NCI-H2227 (cell line): ENCODE measurements around the gene CAPN5.
A peak's percentile ranks its signal among the peaks of the same experiment; 100 is the strongest.
"Not testable (repeated sequence)": the region's sequence is repeated elsewhere in the genome, so short reads cannot be mapped to it uniquely, and the experiment has no call there.

Experiments used
- DNase-seq: peaks from one replicate; lab custom pipeline; 2025; ENCODE audit not compliant: unreplicated experiment; lab: John Stamatoyannopoulos, UW

Gene CAPN5

DNA sequence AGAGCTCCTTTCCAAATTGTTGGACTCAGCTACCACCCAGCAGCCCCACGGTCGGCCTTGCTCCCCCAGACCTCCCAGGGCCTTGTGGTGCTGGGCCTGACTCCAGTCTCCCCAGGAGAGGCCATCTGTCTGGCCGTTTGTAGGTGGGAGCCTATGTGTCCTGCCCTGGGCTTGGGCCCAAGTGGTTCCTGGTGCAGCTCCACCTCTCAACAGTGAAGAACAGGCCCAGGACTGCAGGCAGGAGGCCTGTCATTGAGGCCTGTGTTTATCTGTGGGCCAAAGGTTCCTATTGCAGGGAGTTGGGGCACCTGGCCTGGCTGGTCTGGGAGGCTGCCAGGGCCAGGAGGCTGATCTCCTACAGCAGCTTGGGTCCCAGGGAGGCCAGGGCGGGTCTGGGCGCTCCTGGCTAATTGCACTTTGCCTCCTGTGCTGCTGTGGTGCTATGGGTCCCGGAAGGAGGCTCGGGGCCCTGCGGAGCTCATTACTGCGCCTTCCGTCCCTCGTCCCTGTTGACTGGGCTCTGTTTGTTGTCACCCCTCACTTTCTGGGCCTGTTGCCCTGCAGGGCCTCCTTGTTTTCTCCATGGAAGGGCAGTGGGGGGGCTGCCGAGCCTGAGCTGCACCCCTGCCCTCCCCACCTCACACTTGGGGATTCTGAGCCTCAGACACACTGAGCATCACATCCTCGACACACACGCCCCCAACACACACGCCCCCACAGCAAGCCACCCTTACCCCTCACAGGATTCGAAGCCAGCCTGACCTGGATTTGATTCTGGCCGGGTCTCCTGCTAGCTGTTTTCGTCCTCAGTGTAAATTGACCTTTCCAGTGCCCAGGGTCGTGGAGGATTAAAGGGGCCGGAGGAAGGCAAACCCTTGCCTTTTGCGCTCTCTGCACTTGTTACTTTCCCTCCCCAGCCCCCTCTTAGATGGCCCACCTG is 29.1 kb downstream of the CAPN5 start:
- no peak for DNase-seq

DNA sequence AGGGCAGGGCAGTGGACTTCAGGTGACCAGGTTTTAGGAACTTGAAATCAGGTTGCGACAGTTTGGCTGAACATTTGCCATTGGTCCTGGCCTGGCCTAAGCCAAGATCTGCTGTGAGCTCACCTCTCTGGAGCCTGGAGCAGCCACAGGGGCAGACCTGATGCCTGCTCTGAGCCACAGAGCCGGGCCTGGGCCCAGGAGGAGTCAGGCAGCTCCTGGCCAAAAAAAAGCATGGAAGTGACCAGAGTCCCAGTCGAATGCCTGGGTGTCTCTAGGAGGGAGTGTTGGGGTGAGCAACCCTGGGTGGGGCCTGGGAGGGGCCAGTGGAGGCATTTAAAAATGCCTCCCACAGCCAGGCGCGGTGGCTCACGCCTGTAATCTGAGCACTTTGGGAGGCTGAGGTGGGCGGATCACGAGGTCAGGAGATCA is 29.8 kb downstream of the CAPN5 start:
- no peak for DNase-seq

DNA sequence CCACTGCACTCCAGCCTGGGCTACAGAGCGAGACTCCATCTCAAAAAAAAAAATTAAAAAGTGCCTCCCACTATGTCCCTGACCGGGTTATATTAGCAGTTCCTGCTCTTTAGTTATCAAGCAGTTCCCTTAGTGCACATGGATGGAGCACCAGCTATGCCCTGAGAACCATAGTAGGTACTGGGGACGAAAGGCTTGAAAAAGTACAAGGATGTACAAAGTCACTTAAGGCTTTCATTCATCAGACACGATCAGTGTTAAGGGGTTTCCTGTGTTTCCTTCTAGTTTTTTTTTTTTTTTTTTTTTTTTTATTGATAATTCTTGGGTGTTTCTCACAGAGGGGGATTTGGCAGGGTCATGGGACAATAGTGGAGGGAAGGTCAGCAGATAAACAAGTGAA is 30.4 kb downstream of the CAPN5 start:
- DNase-seq = not testable (repeated sequence)

DNA sequence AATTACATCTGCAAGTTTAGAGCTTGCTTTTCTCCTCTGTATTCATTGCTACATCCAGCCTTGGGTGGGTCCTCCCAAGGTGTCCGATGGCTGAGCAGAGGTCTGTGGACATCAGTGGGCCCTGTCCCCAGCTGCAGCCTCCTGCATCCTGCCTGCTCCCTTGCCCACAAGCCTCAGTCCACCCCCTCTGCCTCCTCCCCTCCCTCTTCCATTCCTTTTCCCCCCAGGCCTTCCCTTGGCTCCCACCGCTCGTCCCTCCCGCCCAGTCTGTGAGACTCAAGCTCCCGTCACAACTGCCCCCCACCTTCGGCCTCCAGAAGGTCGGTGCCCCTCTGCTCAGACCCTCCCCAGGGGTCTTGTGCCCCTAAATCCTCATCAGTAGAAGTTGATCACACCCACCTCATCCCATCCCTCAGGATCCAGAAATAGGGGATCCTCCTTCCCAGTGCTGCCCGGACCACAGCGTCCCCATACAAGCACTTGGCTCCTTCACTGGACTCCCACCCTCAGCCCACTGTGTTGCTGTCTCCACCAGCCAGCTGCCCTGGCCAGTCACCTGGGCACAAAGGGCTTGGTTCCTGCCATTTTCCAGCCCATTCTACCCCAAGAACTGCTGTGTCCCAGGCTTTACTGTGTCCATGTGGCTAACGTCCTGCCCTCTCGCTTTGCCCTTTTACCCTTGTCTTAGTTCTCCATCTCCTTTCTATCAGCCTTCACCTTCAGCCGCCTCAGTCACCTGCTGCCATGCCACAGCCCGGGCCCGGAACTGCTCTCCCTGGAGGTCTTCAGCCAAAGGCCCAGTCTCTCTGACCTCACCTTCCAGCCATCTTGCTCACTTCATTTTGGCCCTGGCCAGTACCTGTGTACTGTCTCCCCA is 33.6 kb downstream of the CAPN5 start:
- no peak for DNase-seq

DNA sequence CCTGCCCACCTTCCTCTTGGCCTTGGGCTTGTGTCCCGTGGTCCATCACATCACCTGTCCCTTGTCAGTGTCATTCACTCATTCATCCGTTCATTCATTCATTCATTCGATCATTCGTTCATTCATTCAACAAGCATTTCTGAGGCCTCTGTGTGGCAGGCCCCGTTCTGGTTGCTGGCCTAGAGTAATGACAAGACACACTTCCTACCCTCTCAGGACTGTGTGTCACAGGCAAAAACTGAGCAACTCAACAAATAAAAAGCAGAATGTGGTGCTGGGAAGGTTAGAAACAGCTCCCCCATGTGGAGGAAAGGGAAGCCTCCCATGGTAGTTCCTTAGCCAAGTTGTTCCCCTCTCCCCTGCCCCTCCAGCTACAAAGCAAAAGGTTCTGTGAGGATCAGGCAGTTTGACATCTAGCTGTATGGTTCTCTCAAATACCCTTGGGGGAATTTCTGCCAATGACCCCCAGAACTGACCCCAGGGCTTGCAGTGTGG is 34.3 kb downstream of the CAPN5 start:
- DNase-seq = no peak

DNA sequence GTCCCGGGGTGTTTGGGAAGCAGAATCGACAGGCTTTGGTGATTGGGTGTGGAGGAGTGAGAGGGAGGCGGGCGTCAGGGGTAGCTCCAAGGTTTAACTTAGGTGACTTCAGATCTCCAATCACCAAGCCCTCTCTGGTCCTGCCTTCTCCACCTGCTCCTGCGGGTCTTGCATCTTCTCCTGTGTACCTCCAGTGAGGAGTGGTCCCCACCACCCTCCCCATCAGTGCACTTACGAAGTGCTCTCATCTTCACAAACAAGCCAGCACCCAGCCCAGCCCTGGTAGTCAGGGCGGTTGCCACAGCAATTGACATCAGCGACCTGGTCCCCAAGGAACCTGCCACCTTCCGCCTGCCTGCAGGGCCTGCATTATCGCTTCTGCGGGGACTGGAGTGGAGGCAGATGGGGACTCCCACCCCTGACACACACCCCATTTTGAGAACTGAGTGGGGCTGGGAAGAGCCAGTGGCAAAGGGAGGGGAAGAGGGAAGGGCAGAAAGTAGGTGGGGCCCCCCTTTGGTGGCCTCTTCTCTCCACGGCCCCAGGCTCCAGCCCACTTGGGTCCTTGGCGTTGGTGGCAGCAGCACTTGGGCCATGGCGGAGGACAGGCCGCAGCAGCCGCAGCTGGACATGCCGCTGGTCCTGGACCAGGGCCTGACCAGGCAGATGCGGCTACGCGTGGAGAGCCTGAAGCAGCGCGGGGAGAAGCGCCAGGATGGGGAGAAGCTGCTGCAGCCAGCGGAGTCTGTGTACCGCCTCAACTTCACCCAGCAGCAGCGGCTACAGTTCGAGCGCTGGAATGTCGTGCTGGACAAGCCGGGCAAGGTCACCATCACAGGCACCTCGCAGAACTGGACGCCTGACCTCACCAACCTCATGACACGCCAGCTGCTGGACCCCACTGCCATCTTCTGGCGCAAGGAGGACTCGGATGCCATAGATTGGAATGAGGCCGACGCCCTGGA is 35.8 kb downstream of the CAPN5 start, which contains the start of gene OMP:
Gene OMP, plus strand, starts transcription at position 595 of the 965 bp plus-strand sequence. Its CDS starts 0 bp downstream, at position 595.
- no peak for DNase-seq

DNA sequence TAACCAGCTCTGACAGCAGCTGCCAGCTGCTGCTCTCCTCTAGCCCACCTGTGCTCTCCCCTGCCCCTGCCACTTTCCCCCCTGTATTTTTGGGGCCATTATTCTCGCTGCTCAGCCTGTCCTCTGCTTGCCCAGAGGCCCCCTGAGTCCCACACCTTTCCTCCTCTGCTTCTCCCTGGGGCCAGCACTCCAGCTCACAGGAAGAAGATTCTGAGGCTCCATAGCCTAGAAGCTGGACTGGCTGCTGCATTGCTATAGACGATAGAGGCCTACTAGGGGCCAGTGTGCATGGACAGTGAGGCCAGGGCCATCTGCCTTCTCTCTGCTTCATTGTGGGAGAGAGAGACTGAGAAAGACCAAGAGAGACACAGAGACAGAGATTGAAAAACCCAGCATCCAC is 36.5 kb downstream of the CAPN5 start:
- no peak for DNase-seq

DNA sequence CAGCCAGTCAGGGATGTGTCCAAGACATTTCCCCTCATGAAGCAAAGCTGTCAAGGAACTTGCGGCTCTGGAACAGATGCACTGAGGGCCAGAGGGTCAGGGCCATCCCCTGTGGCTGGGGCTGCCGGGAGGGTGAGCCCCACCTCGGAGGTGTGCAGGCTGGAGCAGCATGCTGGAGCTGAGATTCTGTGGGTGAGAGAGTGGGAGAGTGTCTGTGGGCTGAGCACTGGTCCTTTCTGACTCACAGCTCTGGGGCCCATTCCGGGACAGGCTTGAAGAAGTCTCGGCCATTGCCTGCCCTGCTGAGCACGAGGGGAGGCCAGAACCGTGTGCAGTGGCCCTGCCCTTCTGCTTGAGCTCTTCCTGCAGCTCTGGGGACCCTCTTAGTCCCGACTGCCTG is 38.0 kb downstream of the CAPN5 start:
- no peak for DNase-seq

DNA sequence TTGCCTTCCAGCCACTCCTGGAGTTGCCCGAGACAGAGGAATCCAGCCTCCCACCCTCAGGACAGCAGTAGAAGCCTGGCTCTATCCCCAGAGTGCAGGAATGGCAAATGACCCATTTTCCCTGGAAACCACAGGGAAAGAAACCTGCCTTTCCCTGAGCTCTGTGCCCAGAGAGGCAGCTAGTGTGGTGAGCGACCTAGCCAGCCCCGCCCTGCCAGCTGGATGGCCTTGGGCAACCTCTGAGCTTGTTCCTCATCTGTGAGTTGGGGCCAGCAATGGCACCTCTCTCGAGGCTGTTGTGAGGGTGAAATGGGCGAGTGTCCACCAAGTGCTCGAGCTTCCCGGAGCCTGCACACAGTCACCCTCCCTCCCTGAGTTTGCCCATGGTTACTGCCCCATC is 39.5 kb downstream of the CAPN5 start:
- no peak for DNase-seq

DNA sequence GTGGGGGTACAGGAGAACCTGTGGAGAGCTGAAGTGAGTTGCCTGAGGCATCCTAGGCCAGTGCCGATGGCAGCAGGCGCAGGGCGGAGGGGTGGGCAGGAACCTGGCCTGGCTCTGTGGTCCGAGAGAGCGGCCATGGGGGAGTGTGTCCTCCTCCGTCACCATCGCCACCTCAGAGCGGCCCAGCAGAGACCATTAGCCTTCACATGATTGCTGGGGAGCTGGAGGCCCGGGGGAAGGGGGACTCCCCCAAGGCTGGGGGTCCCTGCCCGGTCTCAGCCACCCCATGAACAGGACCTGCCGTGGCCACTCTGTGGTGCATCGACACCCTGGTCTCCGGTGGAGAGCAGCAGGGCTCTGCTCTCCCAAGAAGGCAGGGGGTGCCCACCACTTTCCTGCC is 40.0 kb downstream of the CAPN5 start:
- no peak for DNase-seq

DNA sequence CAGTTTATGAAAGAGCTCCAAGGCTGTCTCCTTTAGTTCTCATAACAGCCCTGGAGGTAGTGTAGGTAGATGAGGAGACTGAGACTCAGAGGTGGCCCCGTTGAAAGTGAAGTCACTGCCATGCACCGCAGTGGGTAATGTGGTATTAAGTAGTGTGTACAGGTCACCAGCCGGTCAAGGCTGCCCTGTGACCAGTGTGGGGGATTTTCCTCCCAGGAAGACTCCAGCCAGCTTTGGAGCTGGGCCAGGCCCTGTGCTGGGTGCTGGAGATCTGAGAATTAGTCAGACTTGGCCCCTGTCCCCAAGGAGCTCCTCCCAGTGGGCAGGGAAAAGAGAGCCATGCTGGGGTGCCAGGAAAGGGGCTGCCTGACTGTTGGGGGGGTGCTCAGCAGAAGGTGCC is 41.2 kb downstream of the CAPN5 start:
- DNase-seq = no peak

DNA sequence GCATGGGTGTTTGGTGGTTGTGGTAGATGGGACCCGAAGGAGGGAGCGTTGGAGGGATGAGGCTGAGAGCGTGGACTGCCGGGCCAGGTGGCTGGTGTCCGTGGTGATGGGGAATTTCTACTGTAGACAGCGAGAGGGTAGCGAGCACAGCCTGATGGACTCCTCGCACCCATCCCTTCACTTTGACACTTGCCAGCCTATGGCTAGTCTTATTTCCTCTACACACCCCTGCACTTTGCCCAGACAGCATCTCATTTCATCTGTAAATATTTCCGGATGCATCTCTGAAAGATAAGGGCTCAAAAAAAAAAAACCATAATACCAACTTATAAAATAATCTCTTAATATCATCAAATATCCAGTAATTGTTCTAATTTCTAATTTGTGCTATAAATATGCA is 41.7 kb downstream of the CAPN5 start:
- no peak for DNase-seq

DNA sequence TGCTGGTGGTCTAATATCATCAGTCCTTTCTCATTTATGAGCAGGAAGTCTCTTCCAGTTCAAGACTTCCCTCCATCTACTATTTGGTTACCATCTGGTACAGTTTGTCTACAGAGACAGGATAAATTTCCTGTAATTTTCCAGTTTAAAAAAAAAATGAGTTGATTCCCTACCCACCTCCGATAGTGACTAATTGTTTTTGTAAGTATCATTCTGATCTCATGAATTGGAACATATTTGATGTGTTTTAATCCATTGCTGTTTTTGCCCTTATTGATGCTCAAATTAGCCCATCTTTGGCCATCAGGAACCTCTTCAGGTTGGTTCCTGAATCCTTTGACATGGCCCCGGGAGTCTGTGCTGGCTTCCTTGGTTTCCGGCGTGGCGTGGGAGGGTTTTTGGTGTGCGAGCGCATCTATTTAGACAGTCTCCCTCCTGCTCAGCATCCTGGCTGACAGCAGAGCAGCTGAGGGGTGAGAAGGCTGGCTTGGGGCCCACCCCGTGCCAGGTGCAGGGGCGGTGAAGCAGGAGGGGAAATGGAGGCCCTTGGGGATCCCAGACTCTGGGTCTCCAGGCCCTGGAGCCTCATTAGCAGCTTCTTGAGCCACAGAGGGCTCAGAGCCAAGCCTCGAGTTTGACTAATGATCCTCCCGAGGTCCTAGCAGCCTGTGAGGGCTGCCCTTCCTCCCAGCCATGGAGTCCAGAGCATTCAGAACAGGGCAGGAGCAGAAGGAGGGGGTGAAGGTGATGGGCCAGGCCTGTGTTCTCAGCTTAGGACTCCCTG is 42.7 kb downstream of the CAPN5 start:
- DNase-seq = no peak

DNA sequence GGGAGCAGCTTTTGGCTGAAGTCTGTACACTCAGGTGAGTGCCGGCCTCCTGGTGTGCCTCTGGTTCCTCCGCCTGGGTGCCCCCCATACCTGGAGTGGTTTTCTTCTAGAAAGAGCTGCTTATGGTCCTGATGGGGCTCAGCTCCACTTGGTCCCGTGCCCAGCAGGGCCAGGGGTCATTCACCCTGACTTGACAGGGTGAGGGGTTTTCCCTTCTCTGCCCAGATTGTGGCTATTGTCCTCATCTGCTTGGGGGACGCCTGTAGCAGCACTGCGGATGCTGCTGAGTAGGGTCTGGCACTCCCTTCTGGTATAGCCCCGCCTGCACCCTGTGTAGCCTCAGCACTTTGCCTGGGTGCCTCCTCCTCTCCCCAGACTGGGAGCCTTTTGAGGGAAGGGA is 44.1 kb downstream of the CAPN5 start:
- no peak for DNase-seq

DNA sequence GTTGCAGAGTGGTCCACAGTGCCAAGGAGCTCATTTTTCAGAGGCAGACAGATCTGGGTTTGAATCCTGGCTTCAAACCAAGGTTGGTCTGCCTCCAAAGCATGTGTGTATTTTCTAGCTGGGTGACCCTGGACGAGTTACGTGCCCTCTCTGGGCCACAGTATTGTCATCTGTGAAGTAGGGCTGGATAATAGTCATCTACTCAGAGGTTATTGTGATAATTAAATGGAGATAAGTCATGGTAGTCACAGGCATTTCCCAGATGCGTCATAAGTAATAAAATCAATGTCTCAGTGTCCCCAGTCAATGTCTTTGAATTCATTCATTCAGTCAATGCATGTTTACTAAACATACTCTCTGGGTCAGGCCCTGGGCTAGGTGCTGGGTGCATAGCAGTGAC is 44.5 kb downstream of the CAPN5 start:
- no peak for DNase-seq

DNA sequence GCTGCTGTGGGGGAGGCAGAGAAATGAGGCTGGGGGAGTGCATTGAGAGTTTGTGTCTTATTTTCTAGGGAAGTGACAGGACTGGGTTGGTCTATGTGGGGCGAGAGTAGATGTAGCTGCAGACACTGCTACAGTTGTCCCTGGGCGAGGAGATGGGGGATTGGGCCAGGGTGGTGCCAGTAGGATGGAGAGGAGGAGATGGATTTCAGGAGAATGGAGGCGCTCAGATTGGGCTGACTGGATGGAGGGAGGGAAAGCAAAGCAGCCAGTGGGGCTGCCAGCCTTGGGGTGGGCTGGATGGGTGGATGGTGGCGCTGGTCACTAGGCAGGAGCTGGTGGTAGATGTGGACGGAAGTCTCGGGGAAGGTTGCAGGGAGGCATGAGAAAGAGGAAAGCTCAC is 45.2 kb downstream of the CAPN5 start:
- DNase-seq = no peak

DNA sequence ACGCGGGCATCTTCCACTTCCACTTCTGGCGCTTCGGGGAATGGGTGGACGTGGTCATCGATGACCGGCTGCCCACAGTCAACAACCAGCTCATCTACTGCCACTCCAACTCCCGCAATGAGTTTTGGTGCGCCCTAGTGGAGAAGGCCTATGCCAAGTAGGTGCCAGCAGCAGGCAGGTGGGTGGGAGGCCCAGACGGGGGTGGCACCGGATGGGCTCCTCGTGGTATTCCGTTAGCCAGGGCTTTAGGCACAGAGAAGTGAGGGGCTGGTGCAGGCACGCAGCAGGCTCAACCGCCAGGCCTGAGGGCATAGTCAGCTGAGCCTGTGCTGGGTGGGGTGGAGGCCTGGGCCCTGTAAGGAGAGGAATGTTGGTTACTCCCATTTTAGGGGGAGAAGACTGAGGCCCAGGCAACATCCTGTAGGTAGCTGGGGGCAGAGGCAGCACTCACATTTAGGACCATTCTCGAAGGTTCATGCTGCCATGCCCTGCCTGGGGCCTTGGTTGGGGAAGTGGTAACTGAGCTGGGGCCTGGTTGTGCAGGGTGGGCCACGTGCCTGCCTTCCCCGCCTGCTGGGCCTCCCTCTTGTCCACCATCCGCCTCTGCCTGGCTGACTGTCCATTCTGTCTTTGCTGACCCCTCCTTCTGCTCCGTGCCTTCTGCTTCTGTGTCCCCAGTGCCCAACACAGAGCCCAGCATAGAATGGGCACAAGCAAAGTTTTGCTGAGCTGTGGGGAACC is 46.0 kb downstream of the CAPN5 start:
- no peak for DNase-seq

DNA sequence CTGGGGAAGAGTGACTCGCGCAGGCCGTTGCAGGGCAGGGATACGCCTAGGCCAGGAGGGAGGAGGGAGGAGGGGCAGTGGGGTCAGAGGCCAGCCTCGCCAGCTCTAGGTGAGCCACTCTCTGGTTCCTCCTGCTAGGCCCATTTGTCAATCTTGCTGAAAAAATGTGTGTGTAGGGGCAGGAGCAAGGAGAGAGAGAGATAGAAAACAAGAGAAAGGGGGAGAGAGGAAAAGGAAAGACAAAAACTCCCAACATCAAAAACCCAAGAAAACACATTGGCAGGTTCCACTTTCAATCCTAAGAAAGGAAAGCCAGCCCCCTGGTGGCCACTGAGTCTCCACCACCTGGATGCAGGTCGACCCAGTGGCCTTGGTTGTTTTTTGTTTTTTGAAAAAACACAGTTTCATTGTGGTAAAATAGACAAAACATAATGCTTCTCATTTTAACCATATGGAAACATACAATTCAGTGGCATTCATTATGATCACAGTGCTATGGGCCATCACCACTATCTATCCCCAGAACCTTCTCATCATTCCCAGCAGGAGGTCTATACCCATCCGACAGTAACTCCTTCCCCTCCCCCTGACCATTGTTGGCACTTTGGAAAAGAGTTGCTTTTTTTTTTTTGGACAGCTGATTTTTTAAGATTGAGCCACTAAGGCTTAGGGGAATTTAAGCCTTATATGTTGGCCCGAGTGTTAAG is 46.8 kb downstream of the CAPN5 start:
- peak; percentile 54 for DNase-seq

DNA sequence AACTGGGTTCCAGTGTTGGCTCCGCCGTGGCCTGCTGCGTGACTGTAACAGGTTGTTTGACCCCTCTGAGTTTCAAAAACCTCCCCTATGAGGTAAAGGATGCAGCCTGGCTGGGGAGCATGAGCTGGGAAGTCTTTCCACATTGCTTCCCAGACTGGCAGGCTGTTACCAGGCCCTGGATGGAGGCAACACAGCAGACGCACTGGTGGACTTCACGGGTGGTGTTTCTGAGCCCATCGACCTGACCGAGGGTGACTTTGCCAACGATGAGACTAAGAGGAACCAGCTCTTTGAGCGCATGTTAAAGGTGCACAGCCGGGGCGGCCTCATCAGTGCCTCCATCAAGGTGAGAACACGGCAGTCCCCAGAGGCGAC is 47.3 kb downstream of the CAPN5 start:
- no peak for DNase-seq
